CD4-positive, alpha-beta T cell treated with Interferon gamma for 1 hour (primary cell): ENCODE measurements around the gene DZANK1.
"Not testable (repeated sequence)": the region's sequence is repeated elsewhere in the genome, so short reads cannot be mapped to it uniquely, and the experiment has no call there.

Experiments
- DNase-seq: peaks from one replicate; pipeline ENCODE4 v3.0.0-alpha.2; 2020

DZANK1 gene

DNA sequence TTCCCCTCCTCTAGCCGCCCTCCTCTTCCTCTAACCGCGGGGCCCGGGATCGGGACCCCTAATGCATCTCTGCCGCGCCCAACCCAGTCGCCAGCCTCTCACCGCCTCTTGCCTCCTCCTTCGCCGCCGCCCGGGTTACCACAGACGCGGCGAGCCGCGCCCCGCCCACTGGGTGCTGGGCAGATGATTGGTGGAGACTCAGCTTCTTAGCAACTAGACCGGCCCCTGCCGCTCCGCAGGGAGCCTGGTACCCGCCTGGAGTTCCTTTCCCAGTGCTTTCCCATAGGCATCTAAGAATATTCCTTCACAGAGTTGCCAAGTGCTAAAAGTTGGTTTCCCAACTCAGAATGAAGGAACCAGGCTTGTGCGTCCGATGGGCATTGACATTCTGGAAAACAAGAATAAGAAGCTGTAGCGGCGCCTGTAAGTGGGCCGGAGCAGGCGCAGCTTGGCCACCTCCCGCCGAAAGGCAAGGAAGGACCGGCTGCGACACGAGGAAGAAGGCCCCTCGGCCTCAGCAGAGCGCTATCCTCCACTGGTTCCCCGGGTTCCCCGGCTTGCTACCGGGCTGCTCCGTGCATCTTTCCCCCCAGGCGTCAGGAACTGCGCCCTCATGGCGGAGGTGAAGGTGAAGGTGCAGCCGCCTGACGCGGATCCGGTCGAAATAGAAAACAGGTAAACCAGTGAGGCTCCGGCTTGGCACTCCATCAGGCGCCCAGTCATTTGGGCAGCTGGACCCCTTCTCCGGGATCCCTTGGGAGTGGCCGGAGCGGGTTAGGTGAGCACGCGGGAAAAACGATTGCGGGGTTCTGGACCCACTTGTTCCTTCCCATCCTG lies at the start of gene DZANK1, which contains the start of gene POLR3F:
Gene DZANK1 (minus strand): TSS at position 137 of the 837 bp plus-strand sequence. CDS start 1,672 bp downstream, outside the sequence.
Gene POLR3F (plus strand): TSS at position 497 of the 837 bp plus-strand sequence. CDS start 117 bp downstream, at position 614.
- peak; percentile 93 for DNase-seq

- no peak for DNase-seq
These were observed 49.1 kb upstream of the DZANK1 start for GRCh38 chr20:18515973-18516372.

DNA sequence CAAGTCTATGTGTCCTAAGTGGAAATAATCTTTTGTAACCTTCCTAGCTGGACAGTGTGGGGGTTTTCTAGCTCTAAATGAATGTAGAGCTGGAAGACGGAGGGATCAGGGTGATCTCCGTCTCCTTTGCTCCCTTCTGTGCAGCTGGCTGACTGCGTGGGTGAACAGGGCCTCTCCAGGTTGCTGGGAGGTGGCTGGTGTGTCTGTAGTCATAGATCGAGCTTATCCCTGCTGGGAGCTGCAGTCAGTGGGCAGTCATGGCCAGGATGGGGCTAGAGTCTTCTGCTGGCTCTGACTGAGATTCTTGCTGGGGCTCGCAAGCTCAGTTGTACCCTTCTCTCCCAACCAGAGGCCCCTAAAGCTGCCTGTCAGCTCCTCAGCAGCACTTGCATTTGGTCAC lies 47.3 kb upstream of the DZANK1 start:
- DNase-seq = no peak

GRCh38 chr20:18513208-18513607 lies 46.4 kb upstream of the DZANK1 start:
- DNase-seq = no peak

- DNase-seq = no peak
These were observed 44.7 kb upstream of the DZANK1 start for GRCh38 chr20:18511571-18511970.

GRCh38 chr20:18507218-18508191 lies 40.7 kb upstream of the DZANK1 start, which contains the start of gene SEC23B:
Gene SEC23B (plus strand): TSS chr20:18507940. CDS start chr20:18510836, 2,896 bp downstream.
- peak; percentile 99 for DNase-seq

- peak; percentile 4 for DNase-seq
These were observed 39.9 kb upstream of the DZANK1 start for GRCh38 chr20:18506744-18507143.

- peak; percentile 51 for DNase-seq
These were observed 37.7 kb upstream of the DZANK1 start for GRCh38 chr20:18504479-18505060.

DNA sequence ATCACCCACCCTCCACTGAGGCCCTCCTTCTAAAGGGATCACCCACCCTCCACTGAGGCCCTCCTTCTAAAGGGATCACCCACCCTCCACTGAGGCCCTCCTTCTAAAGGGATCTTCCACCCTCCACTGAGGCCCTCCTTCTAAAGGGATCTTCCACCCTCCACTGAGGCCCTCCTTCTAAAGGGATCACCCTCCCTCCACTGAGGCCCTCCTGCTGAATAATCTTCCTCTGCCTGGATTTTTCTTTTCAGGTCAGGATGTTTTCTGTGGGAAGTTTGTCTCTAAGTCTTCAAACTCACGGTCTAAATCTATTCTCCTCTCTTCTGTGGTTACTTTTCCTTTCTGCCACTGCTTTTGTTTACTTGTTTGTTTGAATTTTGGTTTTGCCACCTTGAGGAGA lies 34.8 kb upstream of the DZANK1 start:
- DNase-seq = not testable (repeated sequence)

DNA sequence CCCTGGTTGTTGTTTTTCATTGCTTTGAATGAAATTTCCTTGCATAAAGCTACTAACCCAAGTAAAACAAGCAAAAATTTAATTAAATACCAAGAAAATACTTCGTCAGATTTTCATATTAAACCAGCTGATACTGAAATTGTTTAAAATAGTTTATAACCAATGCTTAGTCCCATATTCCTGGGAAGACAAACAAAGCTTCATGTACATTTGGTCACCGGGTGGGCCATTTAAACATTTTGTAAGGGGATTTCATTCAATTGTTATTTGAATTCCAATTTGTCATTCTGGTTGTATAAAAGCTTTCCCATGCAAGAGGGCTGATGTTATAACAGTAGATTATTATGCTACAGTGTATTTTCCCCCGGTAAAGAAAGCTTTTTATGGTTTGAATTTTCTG lies 30.8 kb upstream of the DZANK1 start:
- DNase-seq = no peak

DNA sequence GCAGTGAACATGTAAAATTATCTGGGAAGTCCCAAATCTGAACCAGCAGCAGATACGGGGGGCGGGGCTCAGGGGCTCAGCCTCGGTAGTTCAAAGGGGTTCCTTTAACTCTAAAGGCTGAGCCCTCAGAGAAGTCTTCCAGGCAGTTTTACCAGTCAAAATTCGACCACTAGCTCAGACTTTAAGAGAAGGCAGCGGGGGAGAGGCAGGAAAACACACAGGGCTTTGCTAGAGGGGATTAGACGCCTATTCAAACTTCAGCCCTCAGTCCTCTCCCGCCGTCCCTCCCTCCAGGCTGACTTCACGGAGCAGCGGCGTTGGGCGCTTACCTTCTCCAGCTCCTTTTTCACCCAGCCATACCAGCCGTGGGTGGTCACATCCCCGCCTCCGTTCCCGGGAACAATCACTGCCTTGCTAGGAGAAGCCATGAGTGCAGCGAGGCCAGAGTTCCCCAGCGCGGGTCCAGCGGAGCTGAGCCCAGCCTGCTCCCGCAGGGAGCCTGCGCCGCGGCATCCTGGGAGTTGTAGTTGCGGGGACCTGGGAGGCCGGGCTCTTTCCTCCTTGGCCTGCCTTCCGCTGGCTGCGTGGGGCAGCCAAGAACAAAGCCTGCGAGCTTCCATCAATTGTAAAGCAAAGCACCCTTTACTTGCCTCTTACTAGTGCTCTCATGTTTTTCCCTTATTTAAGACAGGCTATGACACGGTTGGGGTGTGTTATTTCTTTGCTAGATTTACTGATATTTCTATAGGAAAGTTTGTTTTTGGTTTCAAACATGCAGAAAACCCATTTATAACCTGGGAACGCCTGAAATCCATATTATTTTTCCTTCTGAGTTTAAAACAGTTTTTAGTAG lies 30.1 kb upstream of the DZANK1 start, which contains the start of gene RBBP9:
Gene RBBP9 (minus strand): TSS at position 486 of the 853 bp plus-strand sequence. CDS start 58 bp downstream, at position 428.
- peak; percentile 77 for DNase-seq

GRCh38 chr20:18496042-18496441 lies 29.2 kb upstream of the DZANK1 start:
- no peak for DNase-seq

DNA sequence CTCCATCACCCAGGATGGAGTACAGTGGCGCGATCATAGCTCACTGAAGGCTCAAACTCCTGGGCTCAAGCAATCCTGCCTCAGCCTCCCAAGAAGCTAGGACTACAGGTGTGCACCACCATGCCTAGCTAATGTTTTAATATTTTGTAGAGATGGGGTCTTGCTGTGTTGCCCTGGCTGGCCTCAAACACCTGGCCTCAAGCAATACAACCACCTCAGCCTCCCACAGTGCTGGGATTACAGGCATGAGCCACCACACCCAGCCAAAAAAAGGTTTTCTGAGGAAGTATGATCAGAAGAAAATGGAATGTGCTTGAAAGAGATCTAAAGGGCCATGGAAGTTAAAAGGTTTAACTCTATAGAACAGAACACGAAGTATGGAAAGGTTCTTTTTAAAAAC lies 21.5 kb upstream of the DZANK1 start:
- no peak for DNase-seq

- no peak for DNase-seq
These were observed 14.8 kb upstream of the DZANK1 start for GRCh38 chr20:18481596-18481995.

- DNase-seq = no peak
These were observed 11.0 kb upstream of the DZANK1 start for GRCh38 chr20:18477821-18478220.

- DNase-seq = no peak
These were observed 10.4 kb upstream of the DZANK1 start for GRCh38 chr20:18477218-18477617.

DNA sequence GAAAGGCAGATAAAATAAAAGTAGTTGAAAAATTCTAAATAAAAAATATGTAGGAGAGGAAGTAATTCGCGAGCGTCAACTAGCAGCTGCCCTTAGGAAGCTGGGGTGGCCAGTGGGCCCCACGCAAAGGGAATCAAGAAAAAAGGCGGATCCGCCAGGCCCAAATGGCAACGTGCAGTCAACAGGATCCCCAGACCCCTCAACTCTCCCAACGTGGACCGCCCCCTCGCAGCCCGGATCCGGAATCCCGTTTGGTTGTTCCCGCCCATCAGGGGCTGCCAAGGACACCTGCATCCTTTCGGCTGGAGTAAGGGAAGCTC lies 296 bp downstream of the DZANK1 start:
- DNase-seq = no peak

DNA sequence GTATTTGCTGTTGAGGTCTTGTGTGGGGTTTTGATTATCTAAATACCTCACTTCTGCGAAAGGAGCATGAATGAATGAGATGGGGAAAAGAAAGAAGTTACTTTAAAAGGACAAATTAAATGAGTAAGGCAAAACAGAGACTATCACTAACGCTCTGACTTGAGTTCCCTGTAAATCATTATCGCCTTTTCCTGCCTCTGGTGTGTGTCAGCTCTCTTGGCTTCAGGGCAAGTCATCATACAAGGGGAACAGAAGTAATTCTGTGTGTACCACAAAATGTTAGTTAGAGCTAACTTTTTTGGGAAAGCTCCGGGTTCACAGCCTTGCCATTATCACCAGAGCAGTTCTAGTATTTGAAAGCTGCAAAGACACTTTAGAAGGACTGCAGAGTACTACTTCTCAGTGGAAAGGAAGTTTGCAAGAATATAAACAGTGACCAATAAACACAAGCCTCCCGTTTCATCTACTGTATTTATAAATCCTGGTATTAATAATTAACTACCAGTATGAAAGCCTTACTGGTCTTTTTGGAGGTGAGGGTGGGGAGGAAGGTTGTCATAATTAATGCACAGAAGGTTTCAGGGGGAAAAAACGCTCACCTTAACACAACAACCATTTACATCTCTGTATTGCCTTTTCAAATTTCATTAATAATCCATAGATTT lies 1.2 kb downstream of the DZANK1 start:
- no peak for DNase-seq

- DNase-seq = no peak
These were observed 10.2 kb downstream of the DZANK1 start for GRCh38 chr20:18456600-18456999.

GRCh38 chr20:18443886-18444285 lies 22.9 kb downstream of the DZANK1 start:
- DNase-seq = no peak

GRCh38 chr20:18440403-18440802 lies 26.4 kb downstream of the DZANK1 start:
- no peak for DNase-seq
